GM12878 (cell line): ENCODE results near the gene CSRP2. TPM values are rescaled to one million over a fixed set of nuclear protein-coding genes. Genes with fewer than 3 reads are reported as not detected.

Experiments used
- ATAC-seq: fragments of 200-7000 bp; cut with Tn5 transposase; 3 replicates; pipeline ENCODE4 v1.9.1; 2020; ENCODE audit warnings: mild to moderate bottlenecking, moderate library complexity
- BruUV-seq: library from RNA; stranded (reverse); fragments of 400-500 nt; replicated peaks from 2 replicates; lab custom pipeline; 2021; lab: Mats Ljungman, UMichigan
- CTCF ChIA-PET: fragments of 300-600 bp; sonication (Branson Sonifier 250); formaldehyde crosslinking; extraction: SDS; loops from one replicate; lab custom pipeline; 2021; ENCODE audit warnings: inconsistent platforms; lab: Yijun Ruan, JAX
- POLR2A ChIA-PET: fragments of 350-600 bp; formaldehyde crosslinking; extraction: SDS; loops from one replicate; lab custom pipeline; 2021; ENCODE audit warnings: inconsistent platforms; lab: Charles Lee
- RAD21 ChIA-PET: fragments of 300-600 bp; sonication (Branson Sonifier 250); formaldehyde crosslinking; loops from one replicate; lab custom pipeline; 2023; ENCODE audit warnings: antibody characterized with exemption; ENCODE audit not compliant: unreplicated experiment; lab: Charles Lee
- SMC1A ChIA-PET: fragments of 300-600 bp; sonication (Branson Sonifier 250); formaldehyde crosslinking; loops from one replicate; lab custom pipeline; 2023; ENCODE audit not compliant: unreplicated experiment, uncharacterized antibody; lab: Charles Lee
- DNase-seq: peaks from one replicate; pipeline ENCODE4 v3.0.0-alpha.2; 2011; ENCODE audit warnings: low read depth, low spot score
- FAIRE-seq: peaks from 3 replicates; lab custom pipeline; 2011; peaks lifted over from hg19 to GRCh38; lab: Jason Lieb, UNC
- H2AFZ ChIP-seq: 2 replicates; pipeline ENCODE4 v1.6.0; 2011; ENCODE audit warnings: low read depth, low read length, control low read depth; ENCODE audit not compliant: control insufficient read depth
- H3K27ac ChIP-seq: 2 replicates; pipeline ENCODE4 v1.5.1; 2011; ENCODE audit warnings: control low read depth; ENCODE audit not compliant: control insufficient read depth, insufficient read depth
- H3K27me3 ChIP-seq, 2 experiments: replicated peaks in 1 of 2; 2 replicates each; pipeline versions ENCODE4 v1.6.0 to v1.6.1; 2011; ENCODE audit warnings: low read length in 1 of 2; ENCODE audit not compliant: control insufficient read depth in 2 of 2, insufficient read depth in 2 of 2
- H3K36me3 ChIP-seq, 2 experiments: 2 replicates each; pipeline ENCODE4 v1.5.1; 2011; ENCODE audit warnings: low read length in 1 of 2; ENCODE audit not compliant: control insufficient read depth in 2 of 2, insufficient read depth in 2 of 2
- H3K4me1 ChIP-seq: 2 replicates; pipeline ENCODE4 v1.6.1; 2011; ENCODE audit warnings: mild to moderate bottlenecking, low read length, moderate library complexity, mixed read lengths; ENCODE audit not compliant: control insufficient read depth, insufficient read depth
- H3K4me2 ChIP-seq: 2 replicates; pipeline ENCODE4 v1.6.0; 2011; ENCODE audit warnings: control low read depth; ENCODE audit not compliant: control insufficient read depth, insufficient read depth
- H3K4me3 ChIP-seq: fragments of 200-600 bp; sonication (generic); 2 replicates; pipeline ENCODE4 v1.5.1; 2016
- H3K79me2 ChIP-seq: 2 replicates; pipeline ENCODE4 v1.6.0; 2011; ENCODE audit warnings: low read length; ENCODE audit not compliant: control insufficient read depth, insufficient read depth
- H3K9ac ChIP-seq: 2 replicates; pipeline ENCODE4 v1.8.0; 2011; ENCODE audit warnings: low read length, control low read depth, mixed read lengths; ENCODE audit not compliant: control insufficient read depth, insufficient read depth
- H3K9me3 ChIP-seq: replicated peaks from 3 replicates; pipeline ENCODE4 v1.5.1; 2011; ENCODE audit warnings: mild to moderate bottlenecking, low read length; ENCODE audit not compliant: control insufficient read depth, insufficient read depth
- H4K20me1 ChIP-seq: 2 replicates; pipeline ENCODE4 v1.6.0; 2011; ENCODE audit not compliant: control insufficient read depth, insufficient read depth
- CBX3 ChIP-seq: fragments of 200-600 bp; sonication (generic); IDR thresholded peaks from 2 replicates; pipeline ENCODE4 v1.6.1; 2016; ENCODE audit warnings: low read depth, borderline replicate concordance
- CREM ChIP-seq: IDR thresholded peaks from 2 replicates; pipeline ENCODE4 v1.6.1; 2014; ENCODE audit warnings: antibody characterized with exemption, low read depth
- EED ChIP-seq: sonication (generic); IDR thresholded peaks from 2 replicates; pipeline ENCODE4 v1.6.1; 2016; ENCODE audit warnings: antibody characterized with exemption, low read depth
- ETV6 ChIP-seq, 2 experiments: fragments of 450-650 bp in 1 of 2; IDR thresholded peaks in 1 of 2; conservative IDR thresholded peaks in 1 of 2; 2 replicates each; pipeline ENCODE4 v1.6.1; 2014; ENCODE audit warnings: antibody characterized with exemption in 1 of 2, borderline replicate concordance in 1 of 2, low read depth in 1 of 2, mild to moderate bottlenecking in 1 of 2, moderate library complexity in 1 of 2
- HDGF ChIP-seq: fragments of 450-650 bp; IDR thresholded peaks from 2 replicates; pipeline ENCODE4 v1.6.1; 2016; ENCODE audit warnings: antibody characterized with exemption
- JUNB ChIP-seq: IDR thresholded peaks from 2 replicates; pipeline ENCODE4 v1.6.1; 2016; ENCODE audit warnings: antibody characterized with exemption, mild to moderate bottlenecking
- LARP7 ChIP-seq: fragments of 450-650 bp; IDR thresholded peaks from 2 replicates; pipeline ENCODE4 v1.6.1; 2017; ENCODE audit warnings: mild to moderate bottlenecking
- PML ChIP-seq: IDR thresholded peaks from 2 replicates; pipeline ENCODE4 v1.6.1; 2012; ENCODE audit warnings: low read length, inconsistent platforms
- RCOR1 ChIP-seq: conservative IDR thresholded peaks from 2 replicates; pipeline ENCODE4 v1.6.1; 2012; ENCODE audit warnings: low read depth, low read length, improper control_type of control experiment
- SIN3A ChIP-seq: IDR thresholded peaks from 2 replicates; pipeline ENCODE4 v1.6.1; 2012; ENCODE audit warnings: low read depth, low read length, improper control_type of control experiment
- SIX5 ChIP-seq: IDR thresholded peaks from 2 replicates; pipeline ENCODE4 v1.6.1; 2011; ENCODE audit warnings: mild to moderate bottlenecking, low read depth, low read length, moderate library complexity; ENCODE audit not compliant: severe bottlenecking
- SMARCA5 ChIP-seq: fragments of 450-650 bp; IDR thresholded peaks from 2 replicates; pipeline ENCODE4 v1.6.1; 2017; ENCODE audit warnings: mild to moderate bottlenecking
- SUZ12 ChIP-seq: fragments of 200-600 bp; sonication (generic); IDR thresholded peaks from one replicate; pipeline ENCODE4 v1.6.1; 2018; ENCODE audit warnings: antibody characterized with exemption, mild to moderate bottlenecking; ENCODE audit not compliant: unreplicated experiment
- TAF1 ChIP-seq: IDR thresholded peaks from 2 replicates; pipeline ENCODE4 v1.6.1; 2011; ENCODE audit warnings: mild to moderate bottlenecking, low read depth, low read length, borderline replicate concordance
- YY1 ChIP-seq: IDR thresholded peaks from 2 replicates; pipeline ENCODE4 v1.6.1; 2011; ENCODE audit warnings: low read depth, mild to moderate bottlenecking, low read length
- WGBS: methylation state at CpG from one replicate; pipeline ENCODE4 v1.1.6; 2016; ENCODE audit warnings: low lambda C conversion rate; ENCODE audit not compliant: insufficient replicate concordance, insufficient coverage; ENCODE audit errors: missing lambda C conversion rate; 5-methylcytosine and 5-hydroxymethylcytosine counted together
- in situ Hi-C: fragments of 300-500 bp; cut with MboI; formaldehyde crosslinking; loops from 9 replicates; pipeline ENCODE4 v1.14.3; 2018; ENCODE audit warnings: mixed read lengths
- intact Hi-C: fragments of 100-400 bp; cut with micrococcal nuclease; formaldehyde crosslinking; loops from one replicate; pipeline ENCODE4 v1.14.2; 2022; ENCODE audit not compliant: unreplicated experiment
- polyA plus RNA-seq, 11 experiments: library from polyadenylated mRNA; depleted of rRNA in 4 of 11; unstranded in 6 of 11; stranded (reverse) in 5 of 11; fragments of >200 nt; fragmentation: Nextera tagmentation in 4 of 11; fragmentation: Illumina TruSeq in 1 of 11; extraction: Ambion mirVana in 4 of 11; extraction: Trizol in 1 of 11; gene quantifications; 1 replicate in 1 of 11; 2 replicates in 10 of 11; pipeline versions ENCODE4 v1.2.1 to v1.2.3, GENCODE V29; 2011 to 2016; ENCODE audit warnings: inconsistent platforms in 2 of 11, missing spikeins in 2 of 11, low read depth in 1 of 11
- total RNA-seq, 4 experiments: library from RNA; depleted of rRNA in 3 of 4; stranded (reverse); fragments of >200 nt in 3 of 4; fragmentation: Illumina TruSeq in 1 of 4; extraction: Trizol in 1 of 4; gene quantifications; 2 replicates each; pipeline versions ENCODE4 v1.2.1 to v1.2.3, GENCODE V29; 2013 to 2021
- TF ChIP-seq, protein P1 (sequence below): fragments of 450-650 bp; IDR thresholded peaks from 2 replicates; pipeline ENCODE4 v1.6.1; 2017; ENCODE audit warnings: low read depth, mild to moderate bottlenecking, moderate library complexity
- TF ChIP-seq, protein P2 (sequence below): fragments of 450-650 bp; IDR thresholded peaks from 2 replicates; pipeline ENCODE4 v1.6.1; 2016; ENCODE audit warnings: mild to moderate bottlenecking

Gene CSRP2
- total and polyA plus RNA-seq, 10 of the 15 experiments (the other 5 are each of a cell fraction or from before 2014, with no cell fraction given) = 0.08 to 1.6 (median 0.52) TPM

DNA sequence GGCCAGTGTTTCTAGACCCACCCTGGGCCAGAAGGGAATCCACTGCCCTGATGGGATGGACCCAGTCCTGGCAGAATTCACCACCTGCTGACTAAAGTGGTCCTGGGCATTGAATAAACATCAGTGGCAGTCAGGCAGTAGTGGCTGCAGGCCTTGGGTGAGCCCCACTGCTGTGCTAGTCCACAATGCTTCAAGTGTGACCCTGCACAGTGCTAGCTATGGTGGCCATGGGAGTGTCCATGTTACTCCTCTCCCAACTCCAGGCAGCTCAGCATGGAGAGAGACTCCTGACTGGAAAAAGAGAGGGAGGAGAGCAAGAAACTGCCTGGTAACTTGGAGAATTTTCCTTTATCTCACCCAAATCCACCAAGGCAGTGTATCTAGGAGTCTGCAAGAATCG lies 17.5 kb upstream of the CSRP2 start:
- H3K9ac ChIP-seq = no peak overlapping the region
- in situ Hi-C loops = no loop called here
- H3K27ac ChIP-seq = no peak overlapping the region
- BruUV-seq = no TSS peak
- POLR2A ChIA-PET = no interaction called here
- no peak for FAIRE-seq
- RAD21 ChIA-PET = no interaction called here
- SMC1A ChIA-PET = no interaction called here
- no peaks in the 10 kb centered on the region for H3K27me3 ChIP-seq
- H2AFZ ChIP-seq = no peak overlapping the region
- 73% methylated on average over 1 of the region's 1 CpG for WGBS
- no peaks in the 10 kb centered on the region for H3K9me3 ChIP-seq
- H3K79me2 ChIP-seq = no peaks in the 10 kb centered on the region
- H3K4me2 ChIP-seq = no peak overlapping the region
- no peaks in the 10 kb centered on the region for H4K20me1 ChIP-seq
- CTCF ChIA-PET = no interaction called here
- no peak for ATAC-seq
- intact Hi-C loops = no loop called here
- DNase-seq = no peak
- no peak overlapping the region for H3K4me3 ChIP-seq
- no peak for TF ChIP-seq SUZ12
- TF ChIP-seq, protein P1, sequence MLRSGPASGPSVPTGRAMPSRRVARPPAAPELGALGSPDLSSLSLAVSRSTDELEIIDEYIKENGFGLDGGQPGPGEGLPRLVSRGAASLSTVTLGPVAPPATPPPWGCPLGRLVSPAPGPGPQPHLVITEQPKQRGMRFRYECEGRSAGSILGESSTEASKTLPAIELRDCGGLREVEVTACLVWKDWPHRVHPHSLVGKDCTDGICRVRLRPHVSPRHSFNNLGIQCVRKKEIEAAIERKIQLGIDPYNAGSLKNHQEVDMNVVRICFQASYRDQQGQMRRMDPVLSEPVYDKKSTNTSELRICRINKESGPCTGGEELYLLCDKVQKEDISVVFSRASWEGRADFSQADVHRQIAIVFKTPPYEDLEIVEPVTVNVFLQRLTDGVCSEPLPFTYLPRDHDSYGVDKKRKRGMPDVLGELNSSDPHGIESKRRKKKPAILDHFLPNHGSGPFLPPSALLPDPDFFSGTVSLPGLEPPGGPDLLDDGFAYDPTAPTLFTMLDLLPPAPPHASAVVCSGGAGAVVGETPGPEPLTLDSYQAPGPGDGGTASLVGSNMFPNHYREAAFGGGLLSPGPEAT = no peak
- no peak for TF ChIP-seq SIX5
- TF ChIP-seq CBX3 = no peak
- TF ChIP-seq CREM = no peak
- TF ChIP-seq LARP7 = no peak
- TF ChIP-seq SMARCA5 = no peak
- TF ChIP-seq TAF1 = no peak
- TF ChIP-seq, protein P2, sequence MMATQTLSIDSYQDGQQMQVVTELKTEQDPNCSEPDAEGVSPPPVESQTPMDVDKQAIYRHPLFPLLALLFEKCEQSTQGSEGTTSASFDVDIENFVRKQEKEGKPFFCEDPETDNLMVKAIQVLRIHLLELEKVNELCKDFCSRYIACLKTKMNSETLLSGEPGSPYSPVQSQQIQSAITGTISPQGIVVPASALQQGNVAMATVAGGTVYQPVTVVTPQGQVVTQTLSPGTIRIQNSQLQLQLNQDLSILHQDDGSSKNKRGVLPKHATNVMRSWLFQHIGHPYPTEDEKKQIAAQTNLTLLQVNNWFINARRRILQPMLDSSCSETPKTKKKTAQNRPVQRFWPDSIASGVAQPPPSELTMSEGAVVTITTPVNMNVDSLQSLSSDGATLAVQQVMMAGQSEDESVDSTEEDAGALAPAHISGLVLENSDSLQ = no peak
- TF ChIP-seq YY1 = no peak
- TF ChIP-seq RCOR1 = no peak
- TF ChIP-seq JUNB = no peak
- no peak for TF ChIP-seq HDGF
- no peak for TF ChIP-seq ETV6 (conservative IDR thresholded peaks at IDR 0.05 in 1 of 2, IDR thresholded peaks at IDR 0.05 in 1 of 2; ENCODE audit: borderline replicate concordance in 1 of 2, low read depth in 1 of 2)
- TF ChIP-seq PML = no peak
- no peak for TF ChIP-seq SIN3A
- no peak for TF ChIP-seq EED
- H3K36me3 ChIP-seq = no peaks in the 10 kb centered on the region
- H3K4me1 ChIP-seq = no peaks in the 10 kb centered on the region
